Ovary (tissue), 9 donors: ENCODE data around the gene NPAS2. TPM values are rescaled to one million over a fixed set of nuclear protein-coding genes. Genes with fewer than 3 reads are reported as not detected.

Experiments used
- DNase-seq, 5 donors: peaks; one replicate each; pipeline ENCODE4 v3.0.0-alpha.2; 2019 to 2020
- H3K27ac ChIP-seq, 2 donors: fragments of 200-600 bp; one replicate each; pipeline versions ENCODE4 v1.5.1 to v1.8.0; 2019 to 2022
- H3K27me3 ChIP-seq: fragments of 200-600 bp; one replicate; pipeline ENCODE4 v1.8.0; 2022
- H3K36me3 ChIP-seq: fragments of 200-600 bp; sonication (generic); one replicate; pipeline ENCODE4 v1.5.1; 2019
- H3K4me1 ChIP-seq: one replicate; pipeline ENCODE4 v1.8.1; 2013; ENCODE audit warnings: mild to moderate bottlenecking, moderate library complexity; ENCODE audit not compliant: insufficient read depth
- H3K4me3 ChIP-seq: fragments of 200-600 bp; sonication (generic); one replicate; pipeline ENCODE4 v1.5.1; 2017
- H3K9me3 ChIP-seq, 2 donors: fragments of 200-600 bp in 1 of 2; sonication (generic) in 1 of 2; one replicate each; pipeline versions ENCODE4 v1.5.1 to v1.8.1; 2013 to 2019; ENCODE audit warnings: mild to moderate bottlenecking in 1 of 2, moderate library complexity in 1 of 2
- EP300 ChIP-seq: sonication (generic); formaldehyde crosslinking; IDR thresholded peaks from one replicate; pipeline ENCODE4 v1.6.1; 2017; ENCODE audit warnings: antibody characterized with exemption
- POLR2A ChIP-seq: fragments of 450-650 bp; IDR thresholded peaks from one replicate; pipeline ENCODE4 v1.6.1; 2017; ENCODE audit warnings: antibody characterized with exemption, mild to moderate bottlenecking, moderate library complexity
- WGBS, 3 donors: extraction: QIAGEN DNeasy Blood & Tissue Kit in 1 of 3; methylation state at CpG; one replicate each; pipeline versions ENCODE4 v1.1.5 to v1.1.7; 2013 to 2017; 5-methylcytosine and 5-hydroxymethylcytosine counted together
- intact Hi-C, 4 donors: fragments of 100-400 bp; cut with DNase I; formaldehyde crosslinking; loops; one replicate each; pipeline versions ENCODE4 v1.11.0 to v1.15.1; 2022 to 2023
- polyA plus RNA-seq, 2 donors: library from polyadenylated mRNA; stranded (reverse); fragments of 200-250 nt in 1 of 2; fragments of 350-450 nt in 1 of 2; fragmentation: Illumina TruSeq in 1 of 2; extraction: RNeasy Lipid Tissue Mini Kit (QIAGEN cat#74804) in 1 of 2; gene quantifications; one replicate each; pipeline ENCODE4 v1.2.3, GENCODE V29; 2013 to 2014
- total RNA-seq, 7 donors: library from RNA; depleted of rRNA in 2 of 7; stranded (reverse); fragments of >200 nt in 2 of 7; fragmentation: NEBNext Ultra II Directional in 3 of 7; extraction: Animal tissue kit (Norgen Biotek cat#: 25700) in 3 of 7; gene quantifications; one replicate each; pipeline versions ENCODE4 v1.1.0 to v1.2.4, GENCODE V29; 2016 to 2023
- TF ChIP-seq, protein P1 (sequence below), 3 donors: fragments of 450-650 bp in 2 of 3; fragments of 200-600 bp in 1 of 3; IDR thresholded peaks; one replicate each; pipeline versions ENCODE4 v1.5.1 to v1.8.0; 2016 to 2022; ENCODE audit warnings: antibody characterized with exemption in 3 of 3, mild to moderate bottlenecking in 1 of 3
- donor health status: DM: no; HTN: no; CAD: no; lungs with moderate emphysema.
- donor health status: DM: no; HTN: no; CAD: no.
- donor health status: Bipolar disorder and iron deficiency.
- donor health status: DM: yes; HTN: yes; CAD: no.
- donor health status: DM: no; HTN: no; CAD: no.
- donor health status: DM: yes; HTN: yes; CAD: no.

The NPAS2 gene
- total and polyA plus RNA-seq, 9 donors, result 1.6 to 20.6 (median 7.3) TPM

DNA sequence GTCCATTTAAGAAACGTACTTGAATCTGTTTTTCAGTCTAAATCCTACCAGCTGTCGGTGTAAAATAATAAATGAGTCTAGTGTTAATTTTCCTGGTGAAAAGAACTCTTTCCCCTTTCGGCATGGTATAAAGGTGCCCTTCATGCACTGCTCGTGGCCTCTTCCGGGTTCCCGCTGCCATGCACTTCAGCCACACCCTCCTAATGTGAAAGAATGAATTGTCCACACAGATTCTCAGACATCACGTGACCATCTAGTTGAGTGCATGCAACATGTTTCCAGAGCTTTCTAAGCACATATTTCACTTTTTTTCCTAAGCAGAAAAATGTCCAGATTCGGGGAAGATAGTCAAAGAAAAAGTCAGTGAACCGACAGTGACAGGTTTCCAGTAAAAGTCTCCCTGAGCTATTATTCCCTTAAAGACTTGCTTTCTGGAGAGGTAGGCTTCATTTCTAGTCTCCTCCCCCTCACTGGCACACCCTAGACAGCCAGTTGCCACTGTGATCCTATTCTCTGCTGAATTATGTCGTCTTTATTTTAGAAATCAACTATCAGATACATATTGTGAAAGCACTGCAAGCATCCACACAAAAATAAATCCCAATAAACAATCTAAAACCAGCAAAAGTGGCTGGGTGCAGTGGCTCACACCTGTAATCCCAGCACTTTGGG lies 116.3 kb downstream of the NPAS2 start:
- Histone ChIP-seq H3K4me1 (no peaks in the 10 kb centered on the region), H3K9me3 (no peaks in the 10 kb centered on the region), H3K36me3 (no peaks in the 10 kb centered on the region), H3K27ac (no peak overlapping the region), H3K4me3 (no peak overlapping the region), H3K27me3 (no peaks in the 10 kb centered on the region)
- 92 to 95% (median 93%) methylated on average over 10 of the region's 10 CpGs for WGBS, 3 donors
- TF ChIP-seq EP300 (no peak), POLR2A (no peak)
- TF ChIP-seq, protein P1, sequence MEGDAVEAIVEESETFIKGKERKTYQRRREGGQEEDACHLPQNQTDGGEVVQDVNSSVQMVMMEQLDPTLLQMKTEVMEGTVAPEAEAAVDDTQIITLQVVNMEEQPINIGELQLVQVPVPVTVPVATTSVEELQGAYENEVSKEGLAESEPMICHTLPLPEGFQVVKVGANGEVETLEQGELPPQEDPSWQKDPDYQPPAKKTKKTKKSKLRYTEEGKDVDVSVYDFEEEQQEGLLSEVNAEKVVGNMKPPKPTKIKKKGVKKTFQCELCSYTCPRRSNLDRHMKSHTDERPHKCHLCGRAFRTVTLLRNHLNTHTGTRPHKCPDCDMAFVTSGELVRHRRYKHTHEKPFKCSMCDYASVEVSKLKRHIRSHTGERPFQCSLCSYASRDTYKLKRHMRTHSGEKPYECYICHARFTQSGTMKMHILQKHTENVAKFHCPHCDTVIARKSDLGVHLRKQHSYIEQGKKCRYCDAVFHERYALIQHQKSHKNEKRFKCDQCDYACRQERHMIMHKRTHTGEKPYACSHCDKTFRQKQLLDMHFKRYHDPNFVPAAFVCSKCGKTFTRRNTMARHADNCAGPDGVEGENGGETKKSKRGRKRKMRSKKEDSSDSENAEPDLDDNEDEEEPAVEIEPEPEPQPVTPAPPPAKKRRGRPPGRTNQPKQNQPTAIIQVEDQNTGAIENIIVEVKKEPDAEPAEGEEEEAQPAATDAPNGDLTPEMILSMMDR (IDR thresholded peaks at IDR 0.05), result no peak
- intact Hi-C loops, result no loop called here
- no peak for DNase-seq

DNA sequence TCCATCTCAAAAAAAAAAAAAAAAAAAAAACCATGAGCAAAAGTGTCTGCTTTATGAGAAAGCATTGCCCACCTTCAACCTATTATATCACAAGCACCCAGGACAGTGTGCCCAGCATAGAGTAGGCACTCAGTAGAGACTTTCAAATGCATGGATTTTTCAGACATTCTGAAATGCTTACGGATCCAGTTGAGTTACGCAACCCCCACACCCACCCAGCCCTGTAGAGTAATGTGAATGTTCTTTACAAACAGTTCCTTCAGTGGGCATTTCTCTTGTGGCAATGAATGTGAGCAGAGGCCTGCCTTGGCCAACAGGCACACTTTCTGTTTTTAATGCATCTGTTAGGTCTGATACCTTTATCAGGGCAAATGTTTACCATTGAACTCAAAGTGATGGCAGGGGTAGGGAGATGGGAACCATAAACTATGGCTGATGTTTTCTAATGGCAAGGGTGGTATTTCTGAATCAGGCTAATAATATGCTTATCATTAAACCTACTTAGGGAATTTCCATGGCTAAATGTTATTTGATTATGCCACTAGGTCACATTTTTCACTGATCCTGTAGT lies 117.1 kb downstream of the NPAS2 start:
- intact Hi-C loops, result no loop called here
- Histone ChIP-seq H3K36me3 (no peaks in the 10 kb centered on the region), H3K9me3 (no peaks in the 10 kb centered on the region), H3K27me3 (no peaks in the 10 kb centered on the region), H3K4me3 (no peak overlapping the region), H3K27ac (no peak overlapping the region), H3K4me1 (no peaks in the 10 kb centered on the region)
- WGBS, 3 donors, result 77 to 95% (median 82%) methylated on average over 2 of the region's 2 CpGs
- no peak for TF ChIP-seq POLR2A
- TF ChIP-seq EP300, result no peak
- TF ChIP-seq, protein P1 (IDR thresholded peaks at IDR 0.05), result no peak
- no peak for DNase-seq

DNA sequence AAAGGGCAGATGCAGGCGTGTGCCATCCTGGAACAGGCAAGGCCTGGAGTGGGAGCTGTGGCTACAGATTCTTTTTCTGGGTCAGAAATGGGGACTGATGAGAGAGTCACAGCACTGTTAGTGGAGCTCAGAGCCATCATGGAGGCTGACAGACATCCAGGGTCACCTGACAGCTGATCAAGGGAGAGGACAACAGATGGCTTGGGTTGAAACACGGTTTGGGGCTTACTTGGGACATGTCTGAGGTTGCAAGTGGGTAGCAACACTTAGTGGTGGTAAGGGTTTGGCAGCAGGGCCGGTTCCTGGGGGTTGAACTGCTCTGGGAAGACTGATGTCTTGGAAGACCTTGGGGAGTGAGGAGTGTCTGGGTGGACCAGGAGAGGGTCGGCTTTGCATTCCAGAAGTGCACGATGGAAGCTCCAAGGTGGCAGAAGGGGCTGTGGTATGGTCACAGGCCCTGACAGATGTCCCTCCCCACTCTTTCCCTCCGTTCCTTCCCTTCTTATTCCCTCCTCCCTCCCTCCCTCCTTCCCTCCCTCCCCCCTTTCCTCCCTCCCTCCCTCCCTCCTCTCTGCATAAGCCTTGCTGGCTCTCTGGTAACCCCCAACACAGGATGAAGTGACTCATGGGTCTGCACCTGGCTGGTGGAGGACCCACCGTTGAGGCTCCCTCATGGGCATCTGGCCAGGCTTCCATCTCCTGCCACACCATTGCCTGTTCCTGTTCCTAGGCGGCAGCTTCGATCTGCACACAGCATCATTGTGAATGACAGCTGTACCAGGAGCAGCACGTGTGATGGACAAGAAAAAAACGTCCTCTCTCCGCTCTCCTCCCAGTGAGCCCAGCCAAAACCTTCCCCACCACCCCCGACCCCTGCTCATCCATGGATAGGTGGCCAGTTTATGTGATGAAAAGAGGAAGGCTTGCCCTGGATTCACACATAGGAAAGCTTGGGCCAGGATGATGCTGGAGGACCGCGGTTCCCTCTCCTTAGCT lies 118.4 kb downstream of the NPAS2 start:
- H3K9me3 ChIP-seq, result no peaks in the 10 kb centered on the region
- no peak for DNase-seq
- H3K27ac ChIP-seq, result no peak overlapping the region
- TF ChIP-seq, protein P1 (IDR thresholded peaks at IDR 0.05), result no peak
- no peak for TF ChIP-seq EP300
- no peak for TF ChIP-seq POLR2A
- no peaks in the 10 kb centered on the region for H3K4me1 ChIP-seq
- no peak overlapping the region for H3K4me3 ChIP-seq
- WGBS, 3 donors, result 82 to 89% (median 84%) methylated on average over 15 of the region's 15 CpGs
- no peaks in the 10 kb centered on the region for H3K27me3 ChIP-seq
- H3K36me3 ChIP-seq, result no peaks in the 10 kb centered on the region
- intact Hi-C loops, result no loop called here

DNA sequence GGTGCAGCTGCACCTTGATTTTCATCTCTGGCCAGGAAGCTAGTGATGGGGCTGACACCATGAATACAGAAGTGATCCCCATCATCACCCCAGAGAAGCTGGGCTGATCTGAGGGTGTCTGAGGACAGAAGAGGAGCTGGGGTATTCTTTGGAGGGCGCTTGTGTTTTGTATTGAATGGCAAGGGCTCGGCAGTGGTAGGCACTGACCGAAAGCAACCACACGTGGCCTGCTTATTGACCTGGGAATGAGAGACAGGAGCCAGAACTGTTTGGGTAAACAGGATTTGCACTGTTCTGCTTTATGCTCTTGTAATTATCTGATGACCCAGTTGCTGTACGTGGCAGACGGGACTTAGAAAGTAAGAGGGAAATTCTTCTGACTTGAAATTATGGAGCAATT lies 119.5 kb downstream of the NPAS2 start:
- Histone ChIP-seq H3K4me1 (no peaks in the 10 kb centered on the region), H3K36me3 (no peaks in the 10 kb centered on the region), H3K27me3 (no peaks in the 10 kb centered on the region), H3K27ac (no peak overlapping the region), H3K4me3 (no peak overlapping the region), H3K9me3 (no peaks in the 10 kb centered on the region)
- TF ChIP-seq POLR2A, result no peak
- no peak for TF ChIP-seq EP300
- TF ChIP-seq, protein P1 (IDR thresholded peaks at IDR 0.05), result no peak
- WGBS, 3 donors, result 91 to 96% (median 94%) methylated on average over 6 of the region's 6 CpGs
- intact Hi-C loops, result no loop called here
- DNase-seq, result no peak
